DND-41 (cell line): Measurements from ENCODE around the gene TFCP2L1.

Source experiments
- CTCF ChIP-seq: IDR thresholded peaks from 2 replicates; pipeline ENCODE4 v1.5.1; 2012; ENCODE audit warnings: borderline replicate concordance, low read length, moderate library complexity, mild to moderate bottlenecking; ENCODE audit not compliant: poor library complexity, severe bottlenecking; ENCODE audit errors: extremely low read depth
- EZH2 ChIP-seq: IDR thresholded peaks from 3 replicates; pipeline ENCODE4 v1.6.1; 2012; ENCODE audit warnings: borderline replicate concordance, low read depth, mild to moderate bottlenecking, moderate library complexity, low read length, inconsistent platforms; ENCODE audit not compliant: severe bottlenecking

- TF ChIP-seq CTCF (no peak), EZH2 (no peak)
Observed at GRCh38 chr2:121333834-121334558, 49.0 kb upstream of the TFCP2L1 start.
